OCI-LY3 (cell line): ENCODE measurements around the gene RPLP2.
A peak's percentile ranks its signal among the peaks of the same experiment; 100 is the strongest.

ENCODE experiments used
- H2AFZ ChIP-seq: fragments of 200-600, 300-600 bp; shearing (Covaris generic); 2 replicates; pipeline ENCODE4 v1.6.0; 2014; ENCODE audit warnings: antibody characterized with exemption, low read depth, low read length
- H3K27ac ChIP-seq: fragments of 200-600, 300-600 bp; sonication (generic); 2 replicates; pipeline ENCODE4 v1.5.1; 2014; ENCODE audit warnings: mild to moderate bottlenecking, low read length, moderate library complexity, mixed read lengths
- H3K27me3 ChIP-seq: fragments of 200-600, 300-600 bp; sonication (generic); 2 replicates; pipeline ENCODE4 v1.6.1; 2014; ENCODE audit warnings: low read depth, low read length, mixed read lengths
- H3K36me3 ChIP-seq: fragments of 200-600, 300-600 bp; sonication (generic); replicated peaks from 2 replicates; pipeline ENCODE3; 2014; ENCODE audit warnings: low read depth, low read length, mixed read lengths
- H3K4me1 ChIP-seq: fragments of 300-600, 200-600 bp; sonication (generic); 2 replicates; pipeline ENCODE4 v1.6.1; 2014; ENCODE audit warnings: low read length, mixed read lengths
- H3K4me2 ChIP-seq: fragments of 200-600, 300-600 bp; sonication (generic); 2 replicates; pipeline ENCODE4 v1.6.1; 2014; ENCODE audit warnings: low read length, mixed read lengths
- H3K4me3 ChIP-seq: fragments of 300-600, 200-600 bp; sonication (generic); 2 replicates; pipeline ENCODE4 v1.5.1; 2014; ENCODE audit warnings: antibody characterized with exemption, mild to moderate bottlenecking, low read length, moderate library complexity
- H3K79me2 ChIP-seq: fragments of 300-600, 200-600 bp; shearing (Covaris generic); 2 replicates; pipeline ENCODE4 v1.6.1; 2014; ENCODE audit warnings: mild to moderate bottlenecking, low read length, mixed read lengths
- H3K9ac ChIP-seq: fragments of 300-600, 200-600 bp; shearing (Covaris generic); 2 replicates; pipeline ENCODE4 v1.6.0; 2014; ENCODE audit warnings: mild to moderate bottlenecking, low read length, moderate library complexity
- H3K9me3 ChIP-seq: fragments of 200-600, 300-600 bp; shearing (Covaris generic); 2 replicates; pipeline ENCODE4 v1.6.1; 2014; ENCODE audit warnings: low read length, mixed read lengths; ENCODE audit not compliant: insufficient read depth
- H4K20me1 ChIP-seq: fragments of 200-600, 300-600 bp; sonication (generic); 2 replicates; pipeline ENCODE4 v1.6.1; 2016; ENCODE audit warnings: low read length, mixed read lengths; ENCODE audit not compliant: insufficient read depth
- CTCF ChIP-seq: fragments of 200-600, 300-600 bp; sonication (generic); IDR thresholded peaks from 2 replicates; pipeline ENCODE4 v1.5.1; 2014; ENCODE audit warnings: antibody characterized with exemption, low read length, low read depth
- EZH2phosphoT487 ChIP-seq: fragments of 200-600 bp; shearing (Covaris generic); IDR thresholded peaks from 2 replicates; pipeline ENCODE4 v1.6.1; 2018; ENCODE audit warnings: antibody characterized with exemption, mixed run types, low read depth

The RPLP2 gene

GRCh38 chr11:765025-765801, 44.6 kb upstream of the RPLP2 start:
- Histone ChIP-seq H3K9me3 (no peaks in the 10 kb centered on the region), H4K20me1 (peaks cover 24% of the 10 kb centered on the region), H3K4me2 (no peak overlapping the region), H3K9ac (no peak overlapping the region), H3K79me2 (peaks cover 2% of the 10 kb centered on the region; the same call in 1 of the 2 replicates), H3K4me1 (no peaks in the 10 kb centered on the region), H3K27me3 (no peaks in the 10 kb centered on the region), H3K4me3 (no peak overlapping the region), H2AFZ (no peak overlapping the region), H3K36me3 (peaks cover 38% of the 10 kb centered on the region), H3K27ac (no peak overlapping the region)
- peak; percentile 60 for TF ChIP-seq CTCF
- TF ChIP-seq EZH2phosphoT487 = no peak

- Histone ChIP-seq H3K4me2 (no peak overlapping the region), H2AFZ (no peak overlapping the region), H4K20me1 (peaks cover 24% of the 10 kb centered on the region), H3K9ac (no peak overlapping the region), H3K27me3 (no peaks in the 10 kb centered on the region), H3K36me3 (peaks cover 42% of the 10 kb centered on the region), H3K27ac (no peak overlapping the region), H3K79me2 (peaks cover 7% of the 10 kb centered on the region; the same call in 1 of the 2 replicates), H3K4me1 (no peaks in the 10 kb centered on the region), H3K9me3 (no peaks in the 10 kb centered on the region), H3K4me3 (no peak overlapping the region)
- TF ChIP-seq EZH2phosphoT487 (no peak), CTCF (no peak)
Observed at GRCh38 chr11:765802-766091, 44.0 kb upstream of the RPLP2 start.

- H3K27ac ChIP-seq = no peak overlapping the region
- peaks cover 24% of the 10 kb centered on the region for H4K20me1 ChIP-seq
- no peak overlapping the region for H3K9ac ChIP-seq
- no peaks in the 10 kb centered on the region for H3K4me1 ChIP-seq
- H3K79me2 ChIP-seq = peaks cover 9% of the 10 kb centered on the region; the same call in 1 of the 2 replicates
- no peak overlapping the region for H3K4me2 ChIP-seq
- no peak overlapping the region for H3K4me3 ChIP-seq
- TF ChIP-seq CTCF = no peak
- no peak for TF ChIP-seq EZH2phosphoT487
- H3K36me3 ChIP-seq = peaks cover 48% of the 10 kb centered on the region
- no peaks in the 10 kb centered on the region for H3K9me3 ChIP-seq
- no peak overlapping the region for H2AFZ ChIP-seq
- H3K27me3 ChIP-seq = no peaks in the 10 kb centered on the region
Observed at GRCh38 chr11:766106-766935, 43.4 kb upstream of the RPLP2 start.

GRCh38 chr11:766936-767210, 42.9 kb upstream of the RPLP2 start:
- Histone ChIP-seq H3K9ac (no peak overlapping the region), H3K4me1 (no peaks in the 10 kb centered on the region), H2AFZ (no peak overlapping the region), H3K27me3 (no peaks in the 10 kb centered on the region), H3K9me3 (no peaks in the 10 kb centered on the region), H3K4me3 (no peak overlapping the region), H4K20me1 (peaks cover 24% of the 10 kb centered on the region), H3K79me2 (peaks cover 15% of the 10 kb centered on the region; the same call in 1 of the 2 replicates), H3K4me2 (no peak overlapping the region), H3K36me3 (peaks cover 53% of the 10 kb centered on the region), H3K27ac (no peak overlapping the region)
- TF ChIP-seq CTCF (no peak), EZH2phosphoT487 (no peak)
